HG03439 (cell line): Measurements from ENCODE around the gene GABRD.

Experiments
- ATAC-seq: cut with Tn5 transposase; IDR thresholded peaks from one replicate; pipeline ENCODE4 v1.9.1; 2021; ENCODE audit warnings: mild to moderate bottlenecking, moderate library complexity; ENCODE audit not compliant: unreplicated experiment

GABRD gene

GRCh38 chr1:2033165-2033564 lies 14.0 kb downstream of the GABRD start:
- no peak for ATAC-seq

- no peak for ATAC-seq
These were observed 17.1 kb downstream of the GABRD start for GRCh38 chr1:2036287-2036686.

- no peak for ATAC-seq
These were observed 18.3 kb downstream of the GABRD start for GRCh38 chr1:2037314-2037979.

DNA sequence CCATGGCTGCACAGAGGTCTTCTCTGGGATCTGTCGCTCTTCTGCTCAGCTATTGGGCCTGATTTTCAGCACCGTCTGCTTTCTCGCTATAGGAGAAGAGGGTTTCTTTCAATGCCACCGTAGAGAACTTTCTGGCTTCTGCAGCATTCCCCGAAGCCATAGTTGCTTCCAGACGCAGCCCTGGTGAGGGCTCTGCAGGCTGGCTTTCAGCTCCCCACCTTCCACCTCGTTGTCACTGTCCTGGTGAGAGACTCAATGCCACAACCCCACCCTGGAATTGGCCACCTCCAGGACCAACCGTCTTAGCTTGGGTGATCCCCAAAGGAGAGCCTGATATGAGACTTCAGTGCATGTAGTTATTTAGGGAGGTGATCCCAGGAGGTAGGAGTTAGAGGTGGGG lies 19.1 kb downstream of the GABRD start:
- no peak for ATAC-seq

GRCh38 chr1:2039251-2039650 lies 20.1 kb downstream of the GABRD start:
- no peak for ATAC-seq

GRCh38 chr1:2041305-2041704 lies 22.2 kb downstream of the GABRD start:
- ATAC-seq = no peak

GRCh38 chr1:2041887-2042286 lies 22.7 kb downstream of the GABRD start:
- no peak for ATAC-seq

DNA sequence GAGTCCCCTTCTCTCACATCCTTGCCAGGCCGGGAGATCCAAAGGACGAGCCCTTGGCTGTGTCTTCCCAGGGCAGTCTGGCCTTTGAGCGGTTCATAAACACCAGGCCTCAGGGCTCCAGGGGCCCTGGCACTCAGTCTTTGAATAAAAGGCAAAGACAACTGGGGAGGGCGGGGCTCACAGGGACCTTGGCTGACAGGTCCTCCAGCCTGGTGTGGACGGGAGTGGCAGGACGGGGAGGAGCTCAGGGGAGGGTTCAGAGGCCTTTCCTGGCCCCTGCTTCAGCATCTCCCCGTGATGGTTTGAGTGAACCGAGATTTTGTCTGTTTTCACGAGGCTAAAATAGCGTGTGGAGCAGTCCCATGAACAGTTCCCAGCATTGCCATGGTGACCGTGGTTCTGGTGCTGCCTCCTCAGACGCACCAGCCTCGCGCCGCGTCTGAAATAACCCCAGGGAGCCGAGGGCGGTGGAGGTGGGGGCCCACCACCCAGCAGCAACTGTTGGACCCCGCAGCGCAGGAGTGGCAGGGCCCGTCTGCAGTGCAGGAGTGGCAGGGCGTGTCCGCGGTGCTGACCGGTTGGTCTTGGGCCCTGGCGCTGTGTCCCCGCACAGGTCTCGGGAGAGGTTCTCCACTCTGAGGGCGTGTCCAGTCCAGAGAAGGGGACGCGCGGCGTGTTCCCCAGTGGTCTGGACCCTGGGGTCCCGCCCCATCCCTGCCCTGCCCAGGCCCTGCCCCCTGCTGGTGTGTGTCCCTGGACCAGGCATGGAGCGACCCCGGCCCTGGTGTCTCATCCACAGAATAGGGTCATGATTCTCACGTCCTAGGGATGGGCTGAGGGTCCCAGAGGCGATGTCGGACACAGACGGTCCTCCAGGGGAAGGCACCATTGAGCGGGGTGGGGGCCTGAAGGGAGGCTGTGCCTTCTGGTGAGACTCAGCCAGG lies 24.0 kb downstream of the GABRD start:
- no peak for ATAC-seq

- no peak for ATAC-seq
These were observed 24.7 kb downstream of the GABRD start for GRCh38 chr1:2043886-2044285.

GRCh38 chr1:2044510-2045319 lies 25.6 kb downstream of the GABRD start:
- no peak for ATAC-seq

DNA sequence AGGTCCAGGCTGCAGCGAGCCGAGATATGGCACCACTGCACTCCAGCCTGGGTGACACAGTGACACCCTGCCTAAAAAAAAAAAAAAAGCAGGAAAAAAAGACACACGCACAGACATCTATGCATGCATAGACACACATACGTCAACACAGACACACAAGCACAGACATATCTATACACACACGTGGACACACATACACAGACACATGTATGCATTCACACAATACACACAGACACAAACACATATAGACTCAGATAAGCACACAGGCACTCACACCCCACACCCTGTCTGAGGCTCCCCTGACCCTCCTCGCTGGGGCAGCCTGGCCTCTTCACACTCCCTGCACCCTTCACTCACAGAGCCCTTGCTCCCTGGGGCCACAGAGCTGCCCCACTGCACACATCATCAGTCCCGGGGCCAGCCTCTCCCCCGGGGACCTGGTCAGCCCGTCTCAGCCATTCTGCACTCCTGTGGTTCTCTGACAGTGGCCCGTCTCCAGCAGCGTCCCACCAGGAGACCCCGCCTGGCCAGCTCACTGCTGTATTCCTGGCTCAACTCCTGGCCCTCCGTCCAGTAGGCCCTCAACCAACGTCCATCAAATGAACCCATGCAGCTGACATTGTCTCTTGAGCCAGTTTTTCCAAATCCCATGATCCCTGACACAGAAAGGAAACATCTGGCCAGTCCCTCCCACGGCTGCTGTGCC lies 26.5 kb downstream of the GABRD start:
- ATAC-seq = no peak

DNA sequence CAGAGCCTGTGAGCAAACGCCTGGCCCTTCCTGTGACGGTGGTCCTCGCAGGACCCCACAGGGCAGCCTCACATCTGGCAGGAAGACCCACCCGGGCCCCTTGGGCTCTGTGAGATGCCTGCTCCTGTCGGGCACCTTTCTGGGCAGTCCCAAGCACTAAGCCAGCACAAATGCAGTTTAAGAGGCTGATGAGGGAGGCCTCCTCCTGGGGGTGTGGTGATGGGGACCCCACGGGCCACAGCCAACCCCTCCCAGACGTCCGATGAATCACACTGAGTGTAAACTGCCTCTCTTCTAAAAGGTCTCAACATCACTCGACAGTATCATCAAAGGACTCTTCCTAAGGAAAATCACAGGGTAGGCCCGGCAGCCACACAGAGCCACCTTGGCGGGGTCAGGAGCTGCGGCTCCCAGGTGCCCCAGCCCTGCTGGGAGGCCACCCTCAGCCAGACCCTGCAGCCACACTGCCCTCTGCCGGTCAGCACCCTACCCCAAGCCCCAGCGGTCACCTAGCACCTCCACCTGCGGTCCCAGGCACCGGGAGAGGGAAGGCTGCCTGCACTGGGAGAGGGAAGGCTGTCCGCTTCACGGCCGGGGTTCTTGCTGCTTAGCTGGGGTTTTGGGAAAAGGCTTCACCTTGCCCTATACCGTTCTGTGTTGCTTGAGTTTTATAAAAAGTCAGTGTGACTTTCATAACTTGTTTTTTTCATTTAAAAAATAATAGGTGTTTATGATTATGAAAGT lies 27.2 kb downstream of the GABRD start:
- no peak for ATAC-seq

DNA sequence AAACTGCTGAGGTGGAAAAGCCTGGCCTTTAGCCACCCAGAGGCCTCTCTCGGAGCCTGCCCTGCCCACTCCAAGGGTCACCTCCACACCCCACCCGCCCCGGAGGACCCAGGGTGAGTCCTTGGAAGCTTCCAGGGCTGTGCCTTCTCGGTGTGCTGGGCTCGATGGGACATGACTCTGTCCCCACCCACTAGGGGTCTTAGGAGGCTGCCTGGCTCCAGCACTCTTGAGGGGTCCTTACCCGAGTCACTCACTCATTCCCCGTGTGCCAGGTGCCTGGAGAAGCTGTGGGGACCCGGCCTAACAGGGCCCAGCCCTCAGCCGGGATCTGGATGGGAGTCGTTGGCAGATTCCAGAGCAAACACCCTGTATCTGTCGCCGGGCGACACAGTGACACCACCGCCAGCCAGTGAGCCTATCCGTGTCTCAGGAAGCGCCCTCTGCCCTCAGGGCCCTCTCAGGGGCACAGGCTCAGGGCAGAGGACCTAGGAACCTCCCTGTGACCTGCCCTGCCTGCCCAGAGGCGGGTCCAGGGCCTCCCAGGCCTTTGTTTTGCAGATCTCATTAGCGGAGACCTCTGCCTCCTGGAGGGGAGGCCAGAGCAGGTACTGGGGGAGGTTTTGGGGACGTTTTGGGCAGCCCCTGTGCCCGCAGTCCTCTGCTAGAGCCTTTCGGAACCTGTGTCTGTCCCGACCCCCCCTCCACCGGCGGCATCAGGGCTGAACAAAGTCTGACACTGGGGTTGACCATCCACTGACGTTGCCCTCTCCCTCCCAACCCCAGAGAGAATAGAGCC lies 28.0 kb downstream of the GABRD start:
- ATAC-seq = no peak

- no peak for ATAC-seq
These were observed 28.9 kb downstream of the GABRD start for GRCh38 chr1:2047749-2048729.

- no peak for ATAC-seq
These were observed 30.1 kb downstream of the GABRD start for GRCh38 chr1:2049225-2049717.

DNA sequence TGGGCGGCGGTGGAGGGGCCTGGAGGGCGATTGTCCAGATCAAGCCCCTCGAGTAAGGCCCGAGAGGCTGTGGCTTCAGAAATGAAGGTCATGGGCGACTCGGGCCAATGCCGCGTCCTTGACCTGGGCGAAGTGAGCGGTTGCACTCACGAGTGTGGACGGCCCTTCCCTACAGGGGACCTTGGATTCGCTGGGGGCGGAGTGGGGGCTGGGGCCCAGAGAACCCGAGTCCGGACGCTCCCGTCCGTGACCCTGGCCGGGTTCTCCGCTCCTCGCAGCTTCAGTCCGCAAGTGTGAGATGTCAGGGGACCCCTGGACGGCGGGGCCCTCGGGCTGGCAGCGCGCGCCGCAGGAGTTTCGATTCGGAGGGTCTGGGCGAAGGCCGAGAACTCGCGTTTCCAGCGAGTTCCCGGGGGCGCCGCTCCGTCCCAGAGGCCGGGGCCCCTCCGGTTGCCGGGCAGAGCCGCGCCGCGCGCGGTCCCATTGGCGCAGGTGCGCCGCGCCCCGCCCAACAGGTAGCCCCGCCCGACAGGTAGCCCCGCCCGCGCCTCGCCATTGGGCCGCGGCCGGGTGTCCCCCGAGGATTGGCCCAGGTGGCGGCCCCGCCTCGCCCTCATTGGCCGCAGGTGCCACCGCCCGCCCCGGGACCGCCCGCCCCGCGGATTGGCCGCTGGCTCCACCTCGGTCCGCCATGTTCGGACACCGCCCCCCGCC lies 30.7 kb downstream of the GABRD start, which contains the start of gene PRKCZ:
TSS of gene PRKCZ (plus strand) at position 694 of the 714 bp plus-strand sequence. CDS start 220 bp downstream, outside the sequence.
- ATAC-seq = peak; percentile 66

DNA sequence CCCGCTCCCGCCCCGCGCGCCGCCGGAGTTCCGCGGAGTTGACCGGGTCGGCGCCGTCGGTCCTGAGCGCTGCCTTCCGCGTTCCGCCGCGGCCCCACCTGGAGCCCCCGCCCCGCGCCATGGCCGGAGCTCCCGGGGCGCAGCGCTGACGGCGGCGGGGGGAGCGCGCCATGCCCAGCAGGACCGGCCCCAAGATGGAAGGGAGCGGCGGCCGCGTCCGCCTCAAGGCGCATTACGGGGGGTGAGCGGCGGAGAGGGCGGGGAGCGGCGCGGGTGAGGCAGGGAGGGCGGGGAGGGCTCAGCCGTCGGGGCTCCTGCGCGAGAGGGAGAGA lies 31.3 kb downstream of the GABRD start:
- ATAC-seq = no peak
